ENCODE measurements around the gene COQ7. TPM values are rescaled to one million over a fixed set of nuclear protein-coding genes. Genes with fewer than 3 reads are reported as not detected.

The COQ7 gene
- total and polyA plus RNA-seq, 12 donors = 21.3 to 52.9 (median 41.9) TPM

- Histone ChIP-seq H3K9me3 (no peaks in the 10 kb centered on the region), H3K4me3 (peak overlapping the region in 9 of 10 donors; percentile 60 to 93 (median 75)), H3K27ac (peak overlapping the region in 9 of 10 donors; percentile 97 to 100 (median 99)), H3K36me3 (peaks cover 0 to 10% (median 0%) of the 10 kb centered on the region in 9 donors), H3K4me1 (peaks cover 0 to 35% (median 23%) of the 10 kb centered on the region in 9 donors), H3K27me3 (no peaks in the 10 kb centered on the region)
- DNase-seq (peak in 1 of 2 donors; percentile 14), ATAC-seq (no peak)
- no peak for TF ChIP-seq CTCF (IDR thresholded peaks at IDR 0.05)
- WGBS, 2 donors = 60% methylated on average over 9 of the region's 9 CpGs
- intact Hi-C loops (cut with DNase I) = loop anchor here in 4 of 10 donors (1.0 to 10.0 kb wide), 3 partner anchors 84 to 272 kb away; partner anchors contain the start of genes TMC7 (in 3 of the 4) and RPS15A (in 1 of the 4)
These were observed 446 bp upstream of the COQ7 start for GRCh38 chr16:19066988-19067348.

- DNase-seq (no peak), ATAC-seq (no peak)
- WGBS, 2 donors = 45 to 48% methylated on average over 19 of the region's 19 CpGs
- intact Hi-C loops (cut with DNase I) = loop anchor here in 3 of 10 donors (5.0 to 10.0 kb wide), 2 partner anchors 86 to 274 kb away; partner anchors contain the start of genes TMC7 (in 2 of the 3) and RPS15A (in 1 of the 3)
- no peak for TF ChIP-seq CTCF (IDR thresholded peaks at IDR 0.05)
- H3K36me3 ChIP-seq = peaks cover 0 to 23% (median 11%) of the 10 kb centered on the region in 9 donors
- H3K27me3 ChIP-seq = no peaks in the 10 kb centered on the region
- H3K27ac ChIP-seq = peak overlapping the region; percentile 97 to 100 (median 99)
- H3K4me3 ChIP-seq = peak overlapping the region; percentile 60 to 93 (median 74)
- peaks cover 0 to 31% (median 17%) of the 10 kb centered on the region in 9 donors for H3K4me1 ChIP-seq
- no peaks in the 10 kb centered on the region for H3K9me3 ChIP-seq
These were observed 912 bp downstream of the COQ7 start for GRCh38 chr16:19068237-19068815.

GRCh38 chr16:19071811-19072777 is 4.7 kb downstream of the COQ7 start:
- Histone ChIP-seq H3K27ac (no peak overlapping the region), H3K4me1 (peaks cover 0 to 29% (median 15%) of the 10 kb centered on the region in 9 donors), H3K9me3 (no peaks in the 10 kb centered on the region), H3K27me3 (no peaks in the 10 kb centered on the region), H3K4me3 (no peak overlapping the region), H3K36me3 (peaks cover 0 to 60% (median 33%) of the 10 kb centered on the region in 9 donors)
- intact Hi-C loops (cut with DNase I) = loop anchor here in 6 of 10 donors (5.0 to 10.0 kb wide), 2 partner anchors 87 to 90 kb away; partner anchors contain the start of gene TMC7 (in 6 of the 6)
- peak; percentile 41 to 59 for DNase-seq
- 81% methylated on average over 21 of the region's 21 CpGs for WGBS, 2 donors
- TF ChIP-seq CTCF (IDR thresholded peaks at IDR 0.05) = peak; percentile 30 to 77 (median 73)
- ATAC-seq = no peak

- Histone ChIP-seq H3K4me3 (no peak overlapping the region), H3K4me1 (peaks cover 0 to 23% (median 12%) of the 10 kb centered on the region in 9 donors), H3K27ac (peak overlapping the region in 1 of 10 donors; percentile 21), H3K27me3 (no peaks in the 10 kb centered on the region), H3K36me3 (peaks cover 0 to 73% (median 46%) of the 10 kb centered on the region in 9 donors), H3K9me3 (no peaks in the 10 kb centered on the region)
- no peak for DNase-seq
- intact Hi-C loops (cut with DNase I) = loop anchor here in 6 of 10 donors (5.0 to 10.0 kb wide), 2 partner anchors 89 to 91 kb away; partner anchors contain the start of gene TMC7 (in 6 of the 6)
- no peak for TF ChIP-seq CTCF (IDR thresholded peaks at IDR 0.05)
- 92 to 95% methylated on average over 3 of the region's 3 CpGs for WGBS, 2 donors
- no peak for ATAC-seq
These were observed 5.9 kb downstream of the COQ7 start for GRCh38 chr16:19073344-19073743.
